GM13976 (cell line): Measurements from ENCODE around the gene CHRND.

Source experiments
- DNase-seq: peaks from one replicate; pipeline ENCODE4 v3.0.0; 2012; ENCODE audit warnings: low spot score
- in situ Hi-C: fragments of 300-500 bp; cut with MboI; formaldehyde crosslinking; loops from one replicate; pipeline ENCODE4 v1.12.0; 2022; ENCODE audit warnings: low sequenced_read_pairs, mixed read lengths, inconsistent platforms; ENCODE audit not compliant: unreplicated experiment
- TF ChIP-seq, protein P1 (sequence below): IDR thresholded peaks from 2 replicates; pipeline ENCODE4 v1.5.1; 2012; ENCODE audit warnings: borderline replicate concordance, mild to moderate bottlenecking; ENCODE audit not compliant: insufficient read depth; ENCODE audit errors: extremely low read depth, missing control alignments, control extremely low read depth

CHRND gene

DNA sequence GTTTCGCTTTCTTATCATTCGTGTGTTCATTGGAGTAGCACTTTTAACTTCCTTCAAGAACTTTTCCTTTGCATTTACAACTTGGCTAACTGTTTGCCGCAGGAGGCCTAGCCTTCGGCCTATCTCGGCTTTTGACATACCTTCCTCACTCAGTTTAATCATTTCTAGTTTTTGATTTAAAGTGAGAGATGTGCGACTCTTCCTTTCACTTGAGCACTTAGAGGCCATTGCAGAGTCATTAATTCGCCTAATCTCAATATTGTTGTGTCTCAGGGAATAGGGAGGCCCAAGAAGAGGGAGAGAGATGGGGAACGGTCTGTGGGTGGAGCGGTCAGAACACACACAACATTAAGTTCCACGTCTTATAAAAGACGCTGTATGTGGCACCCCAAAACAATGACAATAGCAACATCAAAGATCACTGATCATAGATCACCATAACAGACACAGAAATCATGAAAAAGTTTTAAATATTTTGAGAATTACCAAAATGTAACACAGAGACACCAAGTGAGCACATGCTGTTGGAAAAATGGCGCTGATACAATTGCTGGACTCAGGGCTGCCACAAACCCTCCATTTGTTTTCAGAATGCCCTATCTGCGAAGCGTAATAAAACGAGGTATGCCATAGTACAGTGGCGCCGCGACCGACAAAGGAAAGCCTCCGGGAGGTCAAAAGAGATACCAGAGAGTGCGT is 23.8 kb downstream of the CHRND start:
- DNase-seq, result no peak
- in situ Hi-C loops, result no loop called here

DNA sequence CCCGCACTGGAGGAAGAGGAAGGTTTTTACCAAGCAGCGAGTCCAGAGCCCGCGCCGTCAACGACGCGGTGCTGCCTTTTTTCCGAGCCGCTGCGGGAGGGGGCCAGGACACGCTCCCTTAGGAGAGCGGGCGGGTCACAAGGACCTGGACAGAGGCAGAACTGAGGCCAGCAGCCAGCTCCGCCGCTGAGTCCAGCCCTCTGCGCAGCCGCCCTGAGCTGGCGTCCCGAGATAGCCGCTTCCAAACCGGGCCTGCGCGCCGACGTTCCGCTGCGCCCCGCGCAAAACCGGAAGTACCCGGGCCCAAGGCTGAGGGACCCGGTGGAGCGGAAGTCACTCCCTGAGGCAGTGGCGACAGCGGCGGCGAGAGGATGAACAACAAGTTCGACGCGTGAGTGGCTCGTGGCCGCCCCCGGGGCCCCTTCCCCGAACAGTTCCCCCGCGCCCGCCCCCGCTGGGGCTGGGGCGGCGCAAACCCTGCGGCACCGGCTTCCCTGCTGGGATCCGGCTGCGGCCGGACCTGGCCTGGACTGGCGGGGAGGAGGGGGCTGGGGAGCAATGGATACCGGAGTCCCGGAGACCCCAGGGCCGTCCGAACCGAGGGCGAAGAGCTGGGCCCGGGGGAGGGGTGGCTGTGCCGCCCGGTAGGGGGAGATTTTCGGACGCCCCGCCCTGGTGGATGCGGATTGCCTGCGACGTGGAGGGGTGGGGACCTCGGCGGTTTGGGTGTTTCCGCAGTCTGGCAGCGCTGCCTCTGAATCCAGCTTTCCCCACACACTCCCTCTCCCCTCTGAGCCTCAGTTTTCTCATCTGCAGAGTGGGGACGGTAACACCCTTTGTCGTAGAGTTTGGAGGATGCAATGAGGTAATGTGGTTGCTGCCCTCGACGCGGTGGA is 24.6 kb downstream of the CHRND start, which contains the start of the genes EIF4E2 and TIGD1:
EIF4E2 (plus strand) TSS at position 336 of the 896 bp plus-strand sequence; CDS start at position 372, 36 bp downstream.
TIGD1 (minus strand) TSS at position 204 of the 896 bp plus-strand sequence. CDS start 675 bp downstream, outside the sequence.
- TF ChIP-seq, protein P1, sequence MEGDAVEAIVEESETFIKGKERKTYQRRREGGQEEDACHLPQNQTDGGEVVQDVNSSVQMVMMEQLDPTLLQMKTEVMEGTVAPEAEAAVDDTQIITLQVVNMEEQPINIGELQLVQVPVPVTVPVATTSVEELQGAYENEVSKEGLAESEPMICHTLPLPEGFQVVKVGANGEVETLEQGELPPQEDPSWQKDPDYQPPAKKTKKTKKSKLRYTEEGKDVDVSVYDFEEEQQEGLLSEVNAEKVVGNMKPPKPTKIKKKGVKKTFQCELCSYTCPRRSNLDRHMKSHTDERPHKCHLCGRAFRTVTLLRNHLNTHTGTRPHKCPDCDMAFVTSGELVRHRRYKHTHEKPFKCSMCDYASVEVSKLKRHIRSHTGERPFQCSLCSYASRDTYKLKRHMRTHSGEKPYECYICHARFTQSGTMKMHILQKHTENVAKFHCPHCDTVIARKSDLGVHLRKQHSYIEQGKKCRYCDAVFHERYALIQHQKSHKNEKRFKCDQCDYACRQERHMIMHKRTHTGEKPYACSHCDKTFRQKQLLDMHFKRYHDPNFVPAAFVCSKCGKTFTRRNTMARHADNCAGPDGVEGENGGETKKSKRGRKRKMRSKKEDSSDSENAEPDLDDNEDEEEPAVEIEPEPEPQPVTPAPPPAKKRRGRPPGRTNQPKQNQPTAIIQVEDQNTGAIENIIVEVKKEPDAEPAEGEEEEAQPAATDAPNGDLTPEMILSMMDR, result no peak
- DNase-seq, result peak; percentile 99
- in situ Hi-C loops, result no loop called here

More for the DNA sequence above, 23.8 kb downstream of the CHRND start:
- TF ChIP-seq, protein P1, result no peak

DNA sequence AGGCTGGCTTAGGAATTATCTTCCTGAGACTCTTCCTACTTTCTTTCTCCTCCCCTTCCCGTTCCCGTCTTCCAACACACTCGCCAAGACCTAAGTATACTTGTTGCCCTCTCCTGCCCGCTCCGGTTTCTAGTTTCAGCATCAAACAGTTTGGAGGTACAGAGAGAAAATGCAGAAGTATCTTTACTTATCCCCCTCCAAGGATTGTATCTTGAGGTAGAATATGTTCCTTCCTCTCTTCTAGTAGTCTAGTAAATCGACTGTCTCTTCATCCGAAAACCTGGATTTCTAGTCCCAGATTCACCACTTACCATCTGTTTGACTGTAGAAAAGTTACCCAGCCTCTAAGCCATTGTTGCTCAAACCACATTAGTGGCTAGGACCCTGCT is 25.3 kb downstream of the CHRND start:
- in situ Hi-C loops, result no loop called here
- TF ChIP-seq, protein P1, result no peak
- peak; percentile 32 for DNase-seq

DNA sequence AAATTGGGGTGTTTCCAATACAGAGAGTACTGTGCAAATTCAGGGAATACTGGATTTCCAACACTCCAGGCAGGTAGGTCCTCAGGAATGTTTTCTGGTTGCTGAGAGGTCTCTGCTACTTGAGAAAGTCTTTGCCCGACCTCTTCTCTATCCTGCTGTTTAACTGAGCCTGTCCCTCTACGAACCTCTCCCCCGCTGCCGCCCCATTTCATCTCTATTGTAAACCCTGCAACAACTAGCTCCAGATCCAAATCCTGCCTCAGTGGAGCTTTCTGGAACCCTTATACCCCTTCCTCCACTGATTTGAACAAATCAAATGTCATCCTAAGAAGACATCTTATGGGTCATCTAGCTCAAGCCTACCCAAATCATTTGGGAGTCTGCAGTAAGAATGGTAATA is 25.8 kb downstream of the CHRND start:
- no peak for DNase-seq
- TF ChIP-seq, protein P1, result no peak
- in situ Hi-C loops, result no loop called here

DNA sequence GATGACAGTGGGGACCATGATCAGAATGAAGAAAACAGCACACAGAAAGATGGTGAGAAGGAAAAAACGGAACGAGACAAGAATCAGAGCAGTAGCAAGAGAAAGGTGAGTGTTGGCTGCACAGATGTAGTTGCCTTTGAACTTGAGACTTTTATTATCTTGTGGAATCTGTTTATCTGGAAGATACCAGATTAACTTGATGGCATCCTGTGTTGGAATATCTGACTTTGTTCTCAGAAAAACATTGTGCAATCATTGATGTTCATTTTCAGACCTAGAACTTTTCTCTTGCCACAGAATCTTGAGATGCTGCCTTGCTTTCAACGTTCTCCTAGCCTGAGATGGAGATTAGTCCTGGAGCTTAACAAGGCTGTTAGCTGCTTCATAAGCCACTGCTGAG is 30.5 kb downstream of the CHRND start:
- in situ Hi-C loops, result no loop called here
- no peak for DNase-seq
- TF ChIP-seq, protein P1, result no peak

DNA sequence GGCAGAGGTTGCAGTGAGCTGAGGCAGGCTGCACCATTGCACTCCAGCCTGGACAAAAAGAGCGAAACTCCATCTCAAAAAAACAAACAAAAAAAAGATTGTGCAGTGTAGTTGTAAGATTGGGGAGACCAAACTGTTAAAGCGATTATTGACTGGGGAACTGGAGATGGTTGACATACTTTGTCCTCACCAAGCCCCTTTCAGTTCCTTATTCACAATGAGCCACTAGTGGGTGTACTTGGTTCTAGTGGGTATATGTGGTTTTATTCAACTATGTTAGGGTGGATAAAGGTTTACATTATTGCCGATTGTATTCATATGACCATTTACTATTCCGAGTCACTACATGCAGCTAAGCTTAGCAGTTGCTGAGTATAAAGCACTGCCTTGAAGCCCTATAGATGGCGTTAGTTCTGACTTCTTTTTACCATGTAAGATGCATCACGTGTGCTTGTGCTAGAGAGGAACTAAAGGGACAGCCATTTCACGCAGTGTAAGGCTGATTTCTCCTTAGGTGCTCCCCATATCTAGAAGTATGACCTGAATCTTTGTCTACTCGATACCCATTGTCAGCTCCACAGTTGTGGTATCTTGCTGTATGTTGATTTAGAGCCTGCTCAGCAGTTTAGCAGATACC is 36.7 kb downstream of the CHRND start:
- DNase-seq, result no peak
- TF ChIP-seq, protein P1, result no peak
- in situ Hi-C loops, result no loop called here
